OCI-LY1 (cell line): Measurements from ENCODE around the gene ATP6V1G2.

Source experiments
- H2AFZ ChIP-seq: fragments of 200-600 bp; sonication (generic), shearing (Covaris generic); 2 replicates; pipeline ENCODE4 v1.6.0; 2014; ENCODE audit warnings: antibody characterized with exemption, mild to moderate bottlenecking, low read length
- H3F3A ChIP-seq: fragments of 200-600 bp; sonication (generic), shearing (Covaris generic); 2 replicates; pipeline ENCODE4 v1.6.0; 2014; ENCODE audit warnings: mild to moderate bottlenecking, antibody characterized with exemption, low read length, moderate library complexity; ENCODE audit not compliant: insufficient read depth
- H3K27ac ChIP-seq: fragments of 200-600 bp; sonication (generic); 2 replicates; pipeline ENCODE4 v1.5.1; 2014; ENCODE audit warnings: low read length, mixed run types, mild to moderate bottlenecking, low read depth; ENCODE audit not compliant: poor library complexity, severe bottlenecking
- H3K27me3 ChIP-seq: fragments of 200-600 bp; sonication (generic); 2 replicates; pipeline ENCODE4 v1.6.0; 2014; ENCODE audit warnings: antibody characterized with exemption, mild to moderate bottlenecking, low read length, moderate library complexity; ENCODE audit not compliant: insufficient read depth
- H3K36me3 ChIP-seq: fragments of 200-600 bp; sonication (generic); 2 replicates; pipeline ENCODE4 v1.6.1; 2014; ENCODE audit warnings: mild to moderate bottlenecking, antibody characterized with exemption, low read length, moderate library complexity, mixed read lengths; ENCODE audit not compliant: insufficient read depth
- H3K4me1 ChIP-seq: fragments of 200-600 bp; sonication (generic); 2 replicates; pipeline ENCODE4 v1.5.1; 2014; ENCODE audit warnings: mild to moderate bottlenecking, low read length, moderate library complexity; ENCODE audit not compliant: insufficient read depth, severe bottlenecking
- H3K4me2 ChIP-seq: fragments of 200-600 bp; sonication (generic), shearing (Covaris generic); 2 replicates; pipeline ENCODE4 v1.6.1; 2014; ENCODE audit warnings: low read length
- H3K4me3 ChIP-seq: fragments of 200-600 bp; sonication (generic); 2 replicates; pipeline ENCODE4 v1.5.1; 2014; ENCODE audit warnings: low read length, low read depth, mild to moderate bottlenecking, mixed read lengths; ENCODE audit not compliant: poor library complexity, severe bottlenecking
- H3K79me2 ChIP-seq: fragments of 200-600 bp; shearing (Covaris generic); 2 replicates; pipeline ENCODE4 v1.6.1; 2016; ENCODE audit warnings: mixed run types, low read length, mixed read lengths; ENCODE audit not compliant: insufficient read depth
- H3K9ac ChIP-seq: fragments of 200-600 bp; sonication (generic), shearing (Covaris generic); 2 replicates; pipeline ENCODE4 v1.6.1; 2014; ENCODE audit warnings: mild to moderate bottlenecking, low read length, mixed read lengths
- H3K9me2 ChIP-seq: fragments of 200-600 bp; sonication (generic), shearing (Covaris generic); 2 replicates; pipeline ENCODE4 v1.6.1; 2014; ENCODE audit warnings: low read depth, mild to moderate bottlenecking, low read length, mixed read lengths
- H3K9me3 ChIP-seq: fragments of 200-600 bp; shearing (Covaris generic); 2 replicates; pipeline ENCODE4 v1.6.1; 2014; ENCODE audit warnings: low read length, mixed read lengths
- H4K20me1 ChIP-seq: fragments of 200-600 bp; sonication (generic), shearing (Covaris generic); 2 replicates; pipeline ENCODE4 v1.6.0; 2016; ENCODE audit warnings: mild to moderate bottlenecking, low read length; ENCODE audit not compliant: insufficient read depth
- CTCF ChIP-seq: fragments of 200-600 bp; sonication (generic), shearing (Covaris generic); IDR thresholded peaks from 2 replicates; pipeline ENCODE4 v1.5.1; 2017; ENCODE audit warnings: mild to moderate bottlenecking, antibody characterized with exemption, low read length, moderate library complexity, mixed read lengths
- EZH2 ChIP-seq: fragments of 200-600 bp; sonication (generic), shearing (Covaris generic); IDR thresholded peaks from 2 replicates; pipeline ENCODE4 v1.8.0; 2017; ENCODE audit warnings: borderline replicate concordance, mixed run types, mild to moderate bottlenecking, antibody characterized with exemption, low read length, moderate library complexity, mixed read lengths

Gene ATP6V1G2

GRCh38 chr6:31577579-31577966, 31.2 kb upstream of the ATP6V1G2 start:
- H3K79me2 ChIP-seq, result no peaks in the 10 kb centered on the region
- no peaks in the 10 kb centered on the region for H3K9me3 ChIP-seq
- H2AFZ ChIP-seq, result no peak overlapping the region
- TF ChIP-seq CTCF, result no peak
- TF ChIP-seq EZH2, result no peak
- no peaks in the 10 kb centered on the region for H3K36me3 ChIP-seq
- no peaks in the 10 kb centered on the region for H3K27me3 ChIP-seq
- H3K4me3 ChIP-seq, result no peak overlapping the region
- no peak overlapping the region for H3K27ac ChIP-seq
- H3K9me2 ChIP-seq, result no peaks in the 10 kb centered on the region
- H3F3A ChIP-seq, result no peaks in the 10 kb centered on the region
- H3K4me1 ChIP-seq, result peaks cover 55% of the 10 kb centered on the region
- no peak overlapping the region; the same call in 1 of the 2 replicates for H3K9ac ChIP-seq
- no peaks in the 10 kb centered on the region for H4K20me1 ChIP-seq
- no peak overlapping the region; the same call in 1 of the 2 replicates for H3K4me2 ChIP-seq

GRCh38 chr6:31576897-31577578, 30.6 kb upstream of the ATP6V1G2 start:
- Histone ChIP-seq H4K20me1 (no peaks in the 10 kb centered on the region), H2AFZ (no peak overlapping the region), H3K9ac (peak overlapping the region; percentile 63; the same call in 1 of the 2 replicates), H3K9me2 (no peaks in the 10 kb centered on the region), H3K36me3 (no peaks in the 10 kb centered on the region), H3K27me3 (no peaks in the 10 kb centered on the region), H3F3A (no peaks in the 10 kb centered on the region), H3K79me2 (no peaks in the 10 kb centered on the region), H3K4me3 (peak overlapping the region; percentile 60), H3K4me2 (peak overlapping the region; percentile 61; the same call in 1 of the 2 replicates), H3K9me3 (no peaks in the 10 kb centered on the region), H3K4me1 (peaks cover 55% of the 10 kb centered on the region), H3K27ac (no peak overlapping the region)
- TF ChIP-seq CTCF (no peak), EZH2 (no peak)

GRCh38 chr6:31575952-31576685, 29.7 kb upstream of the ATP6V1G2 start:
- Histone ChIP-seq H3K79me2 (no peaks in the 10 kb centered on the region), H3K27me3 (no peaks in the 10 kb centered on the region), H4K20me1 (no peaks in the 10 kb centered on the region), H3K4me3 (peak overlapping the region; percentile 60), H3K36me3 (no peaks in the 10 kb centered on the region), H3K4me2 (peak overlapping the region; percentile 61), H3K9me2 (no peaks in the 10 kb centered on the region), H3K9ac (peak overlapping the region; percentile 63; the same call in 1 of the 2 replicates), H3F3A (no peaks in the 10 kb centered on the region), H3K27ac (no peak overlapping the region), H3K9me3 (no peaks in the 10 kb centered on the region), H2AFZ (no peak overlapping the region), H3K4me1 (peaks cover 57% of the 10 kb centered on the region)
- TF ChIP-seq EZH2, result no peak
- TF ChIP-seq CTCF, result no peak
